H9 (cell line): ENCODE data around the gene SOSTDC1. TPM values are rescaled to one million over a fixed set of nuclear protein-coding genes. Genes with fewer than 3 reads are reported as not detected.

Experiments used
- DNase-seq: peaks from one replicate; pipeline ENCODE4 v3.0.0-alpha.2; 2017
- H2AFZ ChIP-seq: one replicate; pipeline ENCODE4 v1.6.1; 2013; ENCODE audit warnings: mild to moderate bottlenecking, low read length, control low read depth, moderate library complexity
- H2AK5ac ChIP-seq: 2 replicates; pipeline ENCODE4 v1.6.1; 2013; ENCODE audit warnings: low read length, control low read depth, mixed read lengths; ENCODE audit not compliant: insufficient read length
- H2BK120ac ChIP-seq: one replicate; pipeline ENCODE4 v1.6.1; 2013; ENCODE audit warnings: low read depth, mild to moderate bottlenecking, low read length, control low read depth, inconsistent platforms; ENCODE audit not compliant: poor library complexity, severe bottlenecking
- H2BK12ac ChIP-seq: 2 replicates; pipeline ENCODE4 v1.6.1; 2013; ENCODE audit warnings: low read length, control low read depth, mixed read lengths, low read depth; ENCODE audit not compliant: insufficient read length
- H2BK15ac ChIP-seq: 2 replicates; pipeline ENCODE4 v1.6.1; 2013; ENCODE audit warnings: low read depth, low read length, control low read depth
- H2BK20ac ChIP-seq: one replicate; pipeline ENCODE4 v1.6.1; 2013; ENCODE audit warnings: low read depth, mild to moderate bottlenecking, low read length, control low read depth, inconsistent platforms; ENCODE audit not compliant: poor library complexity, severe bottlenecking
- H2BK5ac ChIP-seq: 2 replicates; pipeline ENCODE4 v1.6.1; 2013; ENCODE audit warnings: low read length, control low read depth, mixed read lengths; ENCODE audit not compliant: insufficient read length
- H3K14ac ChIP-seq: 2 replicates; pipeline ENCODE4 v1.6.1; 2013; ENCODE audit warnings: low read length, control low read depth; ENCODE audit not compliant: insufficient read depth
- H3K18ac ChIP-seq: 2 replicates; pipeline ENCODE4 v1.6.1; 2013; ENCODE audit warnings: low read depth, mild to moderate bottlenecking, mixed read lengths, low read length, control low read depth; ENCODE audit not compliant: insufficient read length
- H3K23ac ChIP-seq: 2 replicates; pipeline ENCODE4 v1.6.1; 2013; ENCODE audit warnings: low read length, control low read depth, mixed read lengths, low read depth; ENCODE audit not compliant: insufficient read length
- H3K23me2 ChIP-seq: 2 replicates; pipeline ENCODE4 v1.6.1; 2013; ENCODE audit warnings: low read depth, mild to moderate bottlenecking, mixed read lengths, low read length, control low read depth; ENCODE audit not compliant: insufficient read length, poor library complexity, severe bottlenecking
- H3K27ac ChIP-seq: 2 replicates; pipeline ENCODE4 v1.5.1; 2013; ENCODE audit warnings: low read length, control low read depth, mixed read lengths, low read depth; ENCODE audit not compliant: insufficient read length
- H3K27me3 ChIP-seq: 2 replicates; pipeline ENCODE4 v1.6.1; 2013; ENCODE audit warnings: low read length, control low read depth, inconsistent platforms; ENCODE audit not compliant: insufficient read depth
- H3K4ac ChIP-seq: 2 replicates; pipeline ENCODE4 v1.6.1; 2013; ENCODE audit warnings: low read depth, mild to moderate bottlenecking, control low read depth, inconsistent platforms, low read length, moderate library complexity
- H3K4me1 ChIP-seq: 2 replicates; pipeline ENCODE4 v1.6.1; 2013; ENCODE audit warnings: low read length, control low read depth, inconsistent platforms; ENCODE audit not compliant: insufficient read depth
- H3K4me2 ChIP-seq: 2 replicates; pipeline ENCODE4 v1.6.1; 2013; ENCODE audit warnings: low read length, control low read depth, mixed read lengths; ENCODE audit not compliant: insufficient read length, insufficient read depth
- H3K56ac ChIP-seq: 2 replicates; pipeline ENCODE4 v1.6.1; 2013; ENCODE audit warnings: low read depth, mild to moderate bottlenecking, mixed read lengths, low read length, control low read depth; ENCODE audit not compliant: insufficient read length
- H3K79me1 ChIP-seq: 2 replicates; pipeline ENCODE4 v1.6.1; 2013; ENCODE audit warnings: low read depth, mild to moderate bottlenecking, moderate library complexity, low read length, control low read depth, inconsistent platforms; ENCODE audit not compliant: insufficient read depth, poor library complexity, severe bottlenecking
- H3K79me2 ChIP-seq: 2 replicates; pipeline ENCODE4 v1.6.1; 2013; ENCODE audit warnings: low read length, control low read depth, inconsistent platforms; ENCODE audit not compliant: insufficient read depth
- H3K9ac ChIP-seq: 2 replicates; pipeline ENCODE4 v1.6.1; 2013; ENCODE audit warnings: low read length, control low read depth, mixed read lengths; ENCODE audit not compliant: insufficient read length; ENCODE audit errors: extremely low read depth
- H3K9me3 ChIP-seq: one replicate; pipeline ENCODE4 v1.6.1; 2013; ENCODE audit warnings: low read depth, low read length, inconsistent platforms; ENCODE audit not compliant: control insufficient read depth
- H3T11ph ChIP-seq: one replicate; pipeline ENCODE4 v1.6.1; 2013; ENCODE audit warnings: mild to moderate bottlenecking, low read length, control low read depth, inconsistent platforms
- H4K20me1 ChIP-seq: one replicate; pipeline ENCODE4 v1.6.1; 2013; ENCODE audit not compliant: control insufficient read depth, insufficient read length, insufficient read depth
- H4K5ac ChIP-seq: 2 replicates; pipeline ENCODE4 v1.6.1; 2013; ENCODE audit warnings: low read depth, mild to moderate bottlenecking, mixed read lengths, low read length, control low read depth; ENCODE audit not compliant: insufficient read length
- H4K8ac ChIP-seq: replicated peaks from 2 replicates; pipeline ENCODE4 v1.6.1; 2013; ENCODE audit warnings: low read length, control low read depth, mixed read lengths, low read depth; ENCODE audit not compliant: insufficient read length
- H4K91ac ChIP-seq: 2 replicates; pipeline ENCODE4 v1.6.1; 2013; ENCODE audit warnings: low read depth, mild to moderate bottlenecking, moderate library complexity, mixed read lengths, low read length, control low read depth; ENCODE audit not compliant: insufficient read length
- H3K27ac Mint-ChIP-seq, 3 experiments: 2 replicates in 2 of 3; 3 replicates in 1 of 3; pipeline ENCODE4 v1.8.0; 2020 to 2021; ENCODE audit warnings: mixed read lengths in 3 of 3, mild to moderate bottlenecking in 1 of 3, moderate library complexity in 1 of 3
- H3K27me3 Mint-ChIP-seq: 2 replicates; pipeline ENCODE4 v1.8.0; 2021; ENCODE audit warnings: low read depth, mild to moderate bottlenecking, moderate library complexity, mixed read lengths
- H3K36me3 Mint-ChIP-seq, 3 experiments: 2 replicates in 2 of 3; 3 replicates in 1 of 3; pipeline ENCODE4 v1.8.0; 2020 to 2021; ENCODE audit warnings: low read depth in 3 of 3, mixed read lengths in 3 of 3; ENCODE audit not compliant: insufficient read depth in 1 of 3
- H3K4me1 Mint-ChIP-seq, 2 experiments: 2 replicates each; pipeline ENCODE4 v1.8.0; 2020; ENCODE audit warnings: mixed read lengths in 2 of 2
- H3K4me3 Mint-ChIP-seq, 2 experiments: 2 replicates in 1 of 2; 3 replicates in 1 of 2; pipeline ENCODE4 v1.8.0; 2020 to 2021; ENCODE audit warnings: mild to moderate bottlenecking in 2 of 2, mixed read lengths in 2 of 2, moderate library complexity in 1 of 2
- H3K9me3 Mint-ChIP-seq, 2 experiments: 2 replicates in 1 of 2; 3 replicates in 1 of 2; pipeline ENCODE4 v1.8.0; 2020; ENCODE audit warnings: mild to moderate bottlenecking in 2 of 2, mixed read lengths in 2 of 2, moderate library complexity in 1 of 2
- WGBS: extraction: QIAGEN DNeasy Blood & Tissue Kit; methylation state at CpG from one replicate; pipeline ENCODE4 v1.1.7; 2013; ENCODE audit warnings: missing lambda C conversion rate, low lambda C conversion rate, mixed read lengths; ENCODE audit not compliant: insufficient read length; ENCODE audit errors: extremely low coverage; 5-methylcytosine and 5-hydroxymethylcytosine counted together
- total RNA-seq: library from RNA; stranded (reverse); gene quantifications from 2 replicates; pipeline ENCODE4 v1.2.1, GENCODE V29; 2021
- TF ChIP-seq, protein P1 (sequence below): fragments of 200-600 bp; sonication (generic); conservative IDR thresholded peaks from 3 replicates; pipeline ENCODE4 v1.8.0; 2021; ENCODE audit warnings: antibody characterized with exemption, mild to moderate bottlenecking

Gene SOSTDC1
- total RNA-seq, 1 experiment from 2014 or later, result not detected

DNA sequence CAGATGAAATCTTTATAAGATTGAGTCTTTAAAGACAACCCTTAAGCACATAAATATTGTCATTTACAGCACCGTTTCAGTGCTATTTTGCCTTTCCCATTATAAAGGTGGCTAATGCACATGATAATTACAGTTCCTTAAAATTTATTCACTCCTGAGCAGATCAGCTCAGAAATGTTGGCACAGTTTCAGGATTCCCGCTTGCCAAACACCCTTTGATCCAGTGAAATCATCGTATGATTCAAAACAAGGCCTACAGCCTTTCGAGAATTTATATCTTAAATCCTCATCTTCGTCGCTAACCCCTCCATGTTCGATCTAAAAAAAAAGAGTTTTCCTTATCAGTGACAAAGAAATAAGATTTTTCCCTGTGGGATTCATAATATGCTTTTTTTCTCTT is 14.1 kb upstream of the SOSTDC1 start:
- TF ChIP-seq, protein P1, sequence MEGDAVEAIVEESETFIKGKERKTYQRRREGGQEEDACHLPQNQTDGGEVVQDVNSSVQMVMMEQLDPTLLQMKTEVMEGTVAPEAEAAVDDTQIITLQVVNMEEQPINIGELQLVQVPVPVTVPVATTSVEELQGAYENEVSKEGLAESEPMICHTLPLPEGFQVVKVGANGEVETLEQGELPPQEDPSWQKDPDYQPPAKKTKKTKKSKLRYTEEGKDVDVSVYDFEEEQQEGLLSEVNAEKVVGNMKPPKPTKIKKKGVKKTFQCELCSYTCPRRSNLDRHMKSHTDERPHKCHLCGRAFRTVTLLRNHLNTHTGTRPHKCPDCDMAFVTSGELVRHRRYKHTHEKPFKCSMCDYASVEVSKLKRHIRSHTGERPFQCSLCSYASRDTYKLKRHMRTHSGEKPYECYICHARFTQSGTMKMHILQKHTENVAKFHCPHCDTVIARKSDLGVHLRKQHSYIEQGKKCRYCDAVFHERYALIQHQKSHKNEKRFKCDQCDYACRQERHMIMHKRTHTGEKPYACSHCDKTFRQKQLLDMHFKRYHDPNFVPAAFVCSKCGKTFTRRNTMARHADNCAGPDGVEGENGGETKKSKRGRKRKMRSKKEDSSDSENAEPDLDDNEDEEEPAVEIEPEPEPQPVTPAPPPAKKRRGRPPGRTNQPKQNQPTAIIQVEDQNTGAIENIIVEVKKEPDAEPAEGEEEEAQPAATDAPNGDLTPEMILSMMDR, result no peak
- Histone ChIP-seq H3K4ac (no peak overlapping the region), H2BK5ac (no peak overlapping the region), H3K27ac (no peak overlapping the region), H3K23ac (no peak overlapping the region), H3K4me1 (no peaks in the 10 kb centered on the region; the same call in 1 of the 2 replicates), H2BK120ac (no peak overlapping the region), H3K79me2 (no peaks in the 10 kb centered on the region), H3K14ac (no peak overlapping the region), H3K56ac (no peak overlapping the region), H3K18ac (no peak overlapping the region), H3T11ph (no peak overlapping the region), H3K9ac (no peak overlapping the region), H2BK12ac (no peak overlapping the region), H3K4me2 (no peak overlapping the region), H2AK5ac (no peak overlapping the region), H3K23me2 (no peaks in the 10 kb centered on the region), H3K79me1 (no peaks in the 10 kb centered on the region), H4K8ac (no peak overlapping the region), H2AFZ (no peak overlapping the region), H4K91ac (no peak overlapping the region), H4K20me1 (no peaks in the 10 kb centered on the region), H3K27me3 (no peaks in the 10 kb centered on the region), H2BK15ac (no peak overlapping the region), H3K9me3 (no peaks in the 10 kb centered on the region), H4K5ac (no peak overlapping the region), H2BK20ac (no peak overlapping the region)
- Mint-ChIP-seq H3K4me1 (peaks cover 7 to 9% of the 10 kb centered on the region in 2 experiments), H3K27ac (no peak overlapping the region), H3K36me3 (no peaks in the 10 kb centered on the region), H3K27me3 (no peaks in the 10 kb centered on the region), H3K4me3 (no peak overlapping the region), H3K9me3 (no peaks in the 10 kb centered on the region)
- DNase-seq, result no peak
- no CpG with 5 or more reads among the region's 7 CpGs for WGBS
